ENCODE measurements around the gene DHX8.

DHX8 gene

GRCh38 chr17:43526886-43527648 lies 43.3 kb downstream of the DHX8 start:
- no peak for DNase-seq

GRCh38 chr17:43528319-43528987 lies 44.7 kb downstream of the DHX8 start:
- no peak for DNase-seq

GRCh38 chr17:43528988-43529814 lies 45.4 kb downstream of the DHX8 start:
- no peak for DNase-seq

- DNase-seq, result no peak
Observed at GRCh38 chr17:43529947-43530287, 46.1 kb downstream of the DHX8 start.

- no peak for DNase-seq
Observed at GRCh38 chr17:43530288-43531081, 46.7 kb downstream of the DHX8 start.

GRCh38 chr17:43531082-43531378 lies 47.3 kb downstream of the DHX8 start:
- DNase-seq, result no peak

GRCh38 chr17:43531955-43532354 lies 48.2 kb downstream of the DHX8 start:
- no peak for DNase-seq

- DNase-seq, result no peak
Observed at GRCh38 chr17:43532581-43532980, 48.8 kb downstream of the DHX8 start.

GRCh38 chr17:43533699-43534098 lies 49.9 kb downstream of the DHX8 start:
- no peak for DNase-seq

- no peak for DNase-seq
Observed at GRCh38 chr17:43534909-43535308, 51.1 kb downstream of the DHX8 start.

GRCh38 chr17:43536236-43536992 lies 52.6 kb downstream of the DHX8 start:
- no peak for DNase-seq

- DNase-seq, result no peak
Observed at GRCh38 chr17:43540821-43541674, 57.3 kb downstream of the DHX8 start.

GRCh38 chr17:43542859-43543258 lies 59.1 kb downstream of the DHX8 start:
- DNase-seq, result no peak

GRCh38 chr17:43543300-43543699 lies 59.5 kb downstream of the DHX8 start:
- DNase-seq, result no peak

- no peak for DNase-seq
Observed at GRCh38 chr17:43543771-43544575, 60.2 kb downstream of the DHX8 start.

GRCh38 chr17:43545383-43545632 lies 61.5 kb downstream of the DHX8 start:
- peak in 1 of 2 experiments; percentile 29 for DNase-seq

- peak; percentile 95 to 97 for DNase-seq
Observed at GRCh38 chr17:43546319-43547188, 62.8 kb downstream of the DHX8 start, which contains the start of gene ETV4. ETV4 (minus strand) TSS chr17:43546340; CDS start chr17:43545617, 723 bp downstream.

GRCh38 chr17:43547189-43547550 lies 63.4 kb downstream of the DHX8 start:
- no peak for DNase-seq

GRCh38 chr17:43547659-43548256 lies 64.0 kb downstream of the DHX8 start:
- no peak for DNase-seq

Data from AML-193 (cell line).